ENCODE results near the gene NAA38. TPM values are rescaled to one million over a fixed set of nuclear protein-coding genes. Genes with fewer than 3 reads are reported as not detected.

The NAA38 gene
- total and polyA plus RNA-seq, 9 donors: 4.6 to 82.8 (median 54.6) TPM

GRCh38 chr17:7831233-7831632 lies 26.1 kb downstream of the NAA38 start:
- Histone ChIP-seq H3K27ac (no peak overlapping the region), H3K27me3 (no peaks in the 10 kb centered on the region), H3K4me3 (no peak overlapping the region), H3K36me3 (no peaks in the 10 kb centered on the region), H3K9me3 (no peaks in the 10 kb centered on the region), H3K4me1 (ENCODE audit: insufficient read depth) (peaks cover 7% of the 10 kb centered on the region)
- no peak for DNase-seq
- WGBS, 3 donors: 74 to 78% (median 74%) methylated on average over 7 of the region's 7 CpGs
- TF ChIP-seq POLR2A (IDR thresholded peaks at IDR 0.05) (no peak), EP300 (IDR thresholded peaks at IDR 0.05) (no peak), CTCF (IDR thresholded peaks at IDR 0.05) (no peak)
- intact Hi-C loops (cut with DNase I): loop anchor here in 1 of 4 donors (10.0 kb wide), 1 partner anchor 206 kb away; the partner anchor contains the start of gene SAT2

DNA sequence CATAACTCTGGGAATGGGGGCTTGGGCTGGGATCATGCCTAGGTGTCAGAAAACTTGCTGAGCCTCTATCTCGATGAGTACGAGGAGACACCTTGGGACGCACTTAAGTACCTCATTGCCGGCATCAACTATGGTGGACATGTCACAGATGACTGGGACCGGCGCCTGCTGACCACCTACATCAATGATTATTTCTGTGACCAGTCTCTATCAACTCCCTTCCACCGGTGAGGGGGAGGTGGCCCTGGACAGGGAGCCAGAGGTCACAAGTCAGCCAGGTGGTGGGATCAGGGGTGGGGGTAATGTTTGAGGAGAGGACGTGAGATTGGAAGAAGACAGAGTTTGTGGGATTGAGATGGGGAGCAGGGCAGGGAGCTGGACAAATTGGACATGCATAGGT lies 26.7 kb downstream of the NAA38 start:
- Histone ChIP-seq H3K4me3 (no peak overlapping the region), H3K36me3 (no peaks in the 10 kb centered on the region), H3K4me1 (ENCODE audit: insufficient read depth) (peaks cover 7% of the 10 kb centered on the region), H3K9me3 (no peaks in the 10 kb centered on the region), H3K27ac (no peak overlapping the region), H3K27me3 (no peaks in the 10 kb centered on the region)
- TF ChIP-seq EP300 (IDR thresholded peaks at IDR 0.05) (no peak), CTCF (IDR thresholded peaks at IDR 0.05) (no peak), POLR2A (IDR thresholded peaks at IDR 0.05) (no peak)
- 77 to 86% (median 83%) methylated on average over 8 of the region's 8 CpGs for WGBS, 3 donors
- intact Hi-C loops (cut with DNase I): loop anchor here in 1 of 4 donors (10.0 kb wide), 1 partner anchor 206 kb away; the partner anchor contains the start of gene SAT2
- DNase-seq: peak in 1 of 5 donors; percentile 39

DNA sequence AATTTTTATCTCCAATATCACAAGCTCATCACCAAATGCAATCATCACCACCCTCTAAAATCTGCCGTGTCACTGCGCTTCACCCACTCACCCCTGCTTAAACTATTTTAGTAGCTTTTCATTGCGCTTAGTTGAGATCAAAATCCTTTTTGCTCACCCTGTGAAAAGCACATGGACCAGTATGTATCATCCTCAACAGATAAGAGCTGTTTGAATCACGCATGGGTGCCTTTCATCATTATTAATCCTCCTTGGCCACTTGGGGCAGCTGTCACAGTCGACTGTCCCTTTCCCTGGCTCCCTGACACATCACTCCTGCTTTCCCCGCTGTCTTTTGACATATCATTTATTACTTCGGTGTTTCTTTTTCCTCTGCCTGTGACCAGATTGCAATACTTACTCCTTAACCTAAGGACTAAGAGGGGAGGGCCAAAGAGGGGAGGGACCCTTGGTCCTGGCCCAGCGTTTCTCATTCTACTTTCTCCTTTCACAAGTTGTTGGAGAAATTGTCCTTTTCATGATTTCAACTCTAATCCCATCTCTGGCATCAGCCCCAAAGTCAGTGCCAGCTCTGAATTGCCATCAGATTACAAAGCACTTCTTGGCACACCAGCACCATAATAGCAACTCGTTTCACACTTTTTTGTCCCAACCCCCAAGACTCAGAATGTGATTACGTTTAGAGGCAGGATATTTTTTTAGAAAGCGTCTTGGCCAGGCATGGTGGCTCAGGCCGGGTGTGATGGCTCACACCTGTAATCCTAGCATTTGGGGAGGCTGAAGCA lies 32.0 kb downstream of the NAA38 start:
- Histone ChIP-seq H3K4me1 (ENCODE audit: insufficient read depth) (no peaks in the 10 kb centered on the region), H3K27ac (no peak overlapping the region), H3K27me3 (no peaks in the 10 kb centered on the region), H3K4me3 (no peak overlapping the region), H3K9me3 (no peaks in the 10 kb centered on the region), H3K36me3 (no peaks in the 10 kb centered on the region)
- WGBS, 3 donors: 46 to 52% (median 49%) methylated on average over 12 of the region's 12 CpGs
- DNase-seq: no peak
- TF ChIP-seq POLR2A (IDR thresholded peaks at IDR 0.05) (no peak), CTCF (IDR thresholded peaks at IDR 0.05) (no peak), EP300 (IDR thresholded peaks at IDR 0.05) (no peak)
- intact Hi-C loops (cut with DNase I): no loop called here

GRCh38 chr17:7824021-7824924 lies 33.1 kb downstream of the NAA38 start:
- 86 to 90% (median 86%) methylated on average over 9 of the region's 9 CpGs for WGBS, 3 donors
- intact Hi-C loops (cut with DNase I): loop anchor here in 3 of 4 donors (5.0 kb wide), 3 partner anchors 33 to 168 kb away; partner anchors contain the start of genes CYB5D1 (in 3 of the 3), NAA38 (in 3 of the 3) and TMEM88 (in 3 of the 3)
- Histone ChIP-seq H3K4me1 (ENCODE audit: insufficient read depth) (no peaks in the 10 kb centered on the region), H3K4me3 (no peak overlapping the region), H3K27me3 (no peaks in the 10 kb centered on the region), H3K36me3 (no peaks in the 10 kb centered on the region), H3K9me3 (no peaks in the 10 kb centered on the region), H3K27ac (no peak overlapping the region)
- no peak for TF ChIP-seq CTCF (IDR thresholded peaks at IDR 0.05)
- TF ChIP-seq POLR2A (IDR thresholded peaks at IDR 0.05): no peak
- no peak for TF ChIP-seq EP300 (IDR thresholded peaks at IDR 0.05)
- DNase-seq: peak in 2 of 5 donors; percentile 29 to 48

Data from ovary (tissue), 9 donors.